ENCODE data around the gene TLL2. TPM values are rescaled to one million over a fixed set of nuclear protein-coding genes. Genes with fewer than 3 reads are reported as not detected.

The TLL2 gene
- total RNA-seq, 1 experiment from 2014 or later: 0.11 TPM

DNA sequence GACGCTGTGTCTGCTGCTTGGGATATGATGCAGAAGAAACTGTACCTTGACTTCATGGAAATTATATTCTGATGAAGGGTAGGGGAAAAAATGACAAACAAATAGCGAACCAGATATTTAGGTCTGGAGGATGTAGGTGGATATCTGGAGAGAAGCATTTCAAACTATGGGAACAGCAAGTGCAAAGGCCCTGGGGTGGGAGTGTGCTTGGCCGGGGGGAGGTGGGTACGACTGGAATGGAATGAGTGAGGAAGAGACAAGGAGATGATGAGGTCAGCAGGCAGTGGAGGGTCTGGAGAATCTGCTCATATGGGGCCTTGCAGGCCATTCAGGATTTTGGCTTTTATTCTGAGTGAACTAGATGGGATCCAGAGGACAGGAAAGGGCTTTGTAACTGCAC, 65.2 kb downstream of the TLL2 start:
- Histone ChIP-seq H3K4me1 (ENCODE audit: insufficient read depth, low read length, poor library complexity, severe bottlenecking) (no peaks in the 10 kb centered on the region), H3K27me3 (replicated peaks; ENCODE audit: insufficient read depth, low read depth, low read length, poor library complexity) (no peaks in the 10 kb centered on the region), H3K36me3 (ENCODE audit: insufficient read depth, low read length, poor library complexity, severe bottlenecking) (no peaks in the 10 kb centered on the region), H3K27ac (ENCODE audit: low read depth, low read length, poor library complexity, severe bottlenecking) (no peak overlapping the region), H3K4me3 (ENCODE audit: low read depth, low read length, poor library complexity, severe bottlenecking) (no peak overlapping the region), H3K9me3 (ENCODE audit: low read depth, low read length, poor library complexity, severe bottlenecking) (no peaks in the 10 kb centered on the region)
- intact Hi-C loops (cut with micrococcal nuclease; ENCODE audit: unreplicated experiment): no loop called here
- POLR2A ChIA-PET (ENCODE audit: low non-redundant PET): no interaction called here
- BruUV-seq (replicated peaks): no TSS peak
- no peak for TF ChIP-seq EZH2 (IDR thresholded peaks at IDR 0.05; ENCODE audit: borderline replicate concordance, low read depth, low read length, poor library complexity, severe bottlenecking)
- TF ChIP-seq, protein P1, sequence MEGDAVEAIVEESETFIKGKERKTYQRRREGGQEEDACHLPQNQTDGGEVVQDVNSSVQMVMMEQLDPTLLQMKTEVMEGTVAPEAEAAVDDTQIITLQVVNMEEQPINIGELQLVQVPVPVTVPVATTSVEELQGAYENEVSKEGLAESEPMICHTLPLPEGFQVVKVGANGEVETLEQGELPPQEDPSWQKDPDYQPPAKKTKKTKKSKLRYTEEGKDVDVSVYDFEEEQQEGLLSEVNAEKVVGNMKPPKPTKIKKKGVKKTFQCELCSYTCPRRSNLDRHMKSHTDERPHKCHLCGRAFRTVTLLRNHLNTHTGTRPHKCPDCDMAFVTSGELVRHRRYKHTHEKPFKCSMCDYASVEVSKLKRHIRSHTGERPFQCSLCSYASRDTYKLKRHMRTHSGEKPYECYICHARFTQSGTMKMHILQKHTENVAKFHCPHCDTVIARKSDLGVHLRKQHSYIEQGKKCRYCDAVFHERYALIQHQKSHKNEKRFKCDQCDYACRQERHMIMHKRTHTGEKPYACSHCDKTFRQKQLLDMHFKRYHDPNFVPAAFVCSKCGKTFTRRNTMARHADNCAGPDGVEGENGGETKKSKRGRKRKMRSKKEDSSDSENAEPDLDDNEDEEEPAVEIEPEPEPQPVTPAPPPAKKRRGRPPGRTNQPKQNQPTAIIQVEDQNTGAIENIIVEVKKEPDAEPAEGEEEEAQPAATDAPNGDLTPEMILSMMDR (conservative IDR thresholded peaks at IDR 0.05; ENCODE audit: low read depth, low read length): no peak
- CTCF ChIA-PET: no interaction called here
- DNase-seq (ENCODE audit: low spot score): no peak

GRCh38 chr10:96448021-96448457, 65.7 kb downstream of the TLL2 start:
- Histone ChIP-seq H3K27ac (ENCODE audit: low read depth, low read length, poor library complexity, severe bottlenecking) (no peak overlapping the region), H3K36me3 (ENCODE audit: insufficient read depth, low read length, poor library complexity, severe bottlenecking) (no peaks in the 10 kb centered on the region), H3K4me3 (ENCODE audit: low read depth, low read length, poor library complexity, severe bottlenecking) (no peak overlapping the region), H3K27me3 (replicated peaks; ENCODE audit: insufficient read depth, low read depth, low read length, poor library complexity) (no peaks in the 10 kb centered on the region), H3K4me1 (ENCODE audit: insufficient read depth, low read length, poor library complexity, severe bottlenecking) (no peaks in the 10 kb centered on the region), H3K9me3 (ENCODE audit: low read depth, low read length, poor library complexity, severe bottlenecking) (no peaks in the 10 kb centered on the region)
- CTCF ChIA-PET: no interaction called here
- POLR2A ChIA-PET (ENCODE audit: low non-redundant PET): no interaction called here
- BruUV-seq (replicated peaks): no TSS peak
- peak; percentile 33 for DNase-seq (ENCODE audit: low spot score)
- intact Hi-C loops (cut with micrococcal nuclease; ENCODE audit: unreplicated experiment): no loop called here
- TF ChIP-seq, protein P1 (conservative IDR thresholded peaks at IDR 0.05; ENCODE audit: low read depth, low read length): no peak
- no peak for TF ChIP-seq EZH2 (IDR thresholded peaks at IDR 0.05; ENCODE audit: borderline replicate concordance, low read depth, low read length, poor library complexity, severe bottlenecking)

- TF ChIP-seq, protein P1 (conservative IDR thresholded peaks at IDR 0.05; ENCODE audit: low read depth, low read length): no peak
- TF ChIP-seq EZH2 (IDR thresholded peaks at IDR 0.05; ENCODE audit: borderline replicate concordance, low read depth, low read length, poor library complexity, severe bottlenecking): no peak
- POLR2A ChIA-PET (ENCODE audit: low non-redundant PET): interaction anchor here (0.5 kb wide), 1 partner anchor 301 kb away, joined by 3 read pairs; no protein-coding TSS in a partner anchor
- no peak for DNase-seq (ENCODE audit: low spot score)
- intact Hi-C loops (cut with micrococcal nuclease; ENCODE audit: unreplicated experiment): no loop called here
- BruUV-seq (replicated peaks): no TSS peak
- Histone ChIP-seq H3K27me3 (replicated peaks; ENCODE audit: insufficient read depth, low read depth, low read length, poor library complexity) (no peaks in the 10 kb centered on the region), H3K4me3 (ENCODE audit: low read depth, low read length, poor library complexity, severe bottlenecking) (no peak overlapping the region), H3K4me1 (ENCODE audit: insufficient read depth, low read length, poor library complexity, severe bottlenecking) (no peaks in the 10 kb centered on the region), H3K36me3 (ENCODE audit: insufficient read depth, low read length, poor library complexity, severe bottlenecking) (no peaks in the 10 kb centered on the region), H3K27ac (ENCODE audit: low read depth, low read length, poor library complexity, severe bottlenecking) (no peak overlapping the region), H3K9me3 (ENCODE audit: low read depth, low read length, poor library complexity, severe bottlenecking) (no peaks in the 10 kb centered on the region)
- CTCF ChIA-PET: no interaction called here
Observed at GRCh38 chr10:96446966-96447596, 66.6 kb downstream of the TLL2 start.
